Liver (tissue), 9 donors: Measurements from ENCODE around the gene IL1RN. TPM values are rescaled to one million over a fixed set of nuclear protein-coding genes. Genes with fewer than 3 reads are reported as not detected.
A peak's percentile ranks its signal among the peaks of the same experiment; 100 is the strongest.

ENCODE experiments used
- DNase-seq: peaks from one replicate; pipeline ENCODE4 v3.0.0-alpha.2; 2017; ENCODE audit warnings: low spot score
- H3K27ac ChIP-seq, 2 donors: one replicate each; pipeline ENCODE4 v1.7.0; 2013; ENCODE audit warnings: inconsistent platforms in 2 of 2, low read length in 2 of 2, control low read depth in 1 of 2, low read depth in 1 of 2, mild to moderate bottlenecking in 1 of 2
- H3K27me3 ChIP-seq, 4 donors: one replicate each; pipeline versions ENCODE4 v1.6.1 to v1.7.0; 2013; ENCODE audit warnings: low read length in 3 of 4, inconsistent platforms in 1 of 4, mild to moderate bottlenecking in 1 of 4, moderate library complexity in 1 of 4; ENCODE audit not compliant: control insufficient read depth in 4 of 4, insufficient read depth in 4 of 4
- H3K36me3 ChIP-seq, 4 donors: one replicate each; pipeline versions ENCODE4 v1.6.1 to v1.7.0; 2013; ENCODE audit warnings: low read length in 3 of 4, mild to moderate bottlenecking in 3 of 4, low read depth in 1 of 4, moderate library complexity in 1 of 4; ENCODE audit not compliant: control insufficient read depth in 4 of 4, insufficient read depth in 3 of 4
- H3K4me1 ChIP-seq, 4 donors: one replicate each; pipeline versions ENCODE4 v1.6.1 to v1.7.0; 2013; ENCODE audit warnings: low read length in 3 of 4, mild to moderate bottlenecking in 3 of 4, moderate library complexity in 1 of 4; ENCODE audit not compliant: control insufficient read depth in 4 of 4, insufficient read depth in 4 of 4
- H3K4me3 ChIP-seq, 3 donors: one replicate each; pipeline versions ENCODE4 v1.6.1 to v1.7.0; 2013; ENCODE audit warnings: low read length in 3 of 3, control low read depth in 1 of 3, low read depth in 1 of 3, mild to moderate bottlenecking in 1 of 3
- H3K9ac ChIP-seq, 2 donors: one replicate each; pipeline ENCODE4 v1.7.0; 2013; ENCODE audit warnings: low read length in 2 of 2, mild to moderate bottlenecking in 2 of 2, moderate library complexity in 2 of 2, control low read depth in 1 of 2, low read depth in 1 of 2
- H3K9me3 ChIP-seq, 4 donors: one replicate each; pipeline versions ENCODE4 v1.6.1 to v1.7.0; 2013; ENCODE audit warnings: low read length in 3 of 4; ENCODE audit not compliant: control insufficient read depth in 4 of 4
- GABPA ChIP-seq, 2 donors: IDR thresholded peaks in 1 of 2; conservative IDR thresholded peaks in 1 of 2; 2 replicates each; pipeline ENCODE4 v1.6.1; 2016; ENCODE audit warnings: antibody characterized with exemption in 2 of 2, mild to moderate bottlenecking in 1 of 2, moderate library complexity in 1 of 2
- MAX ChIP-seq: IDR thresholded peaks from 2 replicates; pipeline ENCODE4 v1.6.1; 2016; ENCODE audit warnings: antibody characterized with exemption
- RAD21 ChIP-seq, 2 donors: IDR thresholded peaks; 2 replicates each; pipeline ENCODE4 v1.6.1; 2016; ENCODE audit warnings: antibody characterized with exemption in 2 of 2, mild to moderate bottlenecking in 2 of 2
- REST ChIP-seq: IDR thresholded peaks from 2 replicates; pipeline ENCODE4 v1.6.1; 2016; ENCODE audit warnings: antibody characterized with exemption, mild to moderate bottlenecking
- SP1 ChIP-seq: IDR thresholded peaks from 2 replicates; pipeline ENCODE4 v1.6.1; 2018; ENCODE audit warnings: antibody characterized with exemption, mild to moderate bottlenecking
- YY1 ChIP-seq: IDR thresholded peaks from 2 replicates; pipeline ENCODE4 v1.6.1; 2016; ENCODE audit warnings: antibody characterized with exemption, mild to moderate bottlenecking
- WGBS: extraction: QIAGEN DNeasy Blood & Tissue Kit; methylation state at CpG from one replicate; pipeline ENCODE4 v1.1.7; 2013; 5-methylcytosine and 5-hydroxymethylcytosine counted together
- polyA plus RNA-seq, 2 donors: library from polyadenylated mRNA; stranded (reverse) in 1 of 2; unstranded in 1 of 2; fragments of 200-250 nt in 1 of 2; fragments of >200 nt in 1 of 2; fragmentation: Nextera tagmentation in 1 of 2; extraction: Ambion mirVana in 1 of 2; gene quantifications; one replicate each; pipeline versions ENCODE4 v1.2.1 to v1.2.3, GENCODE V29; 2013 to 2015
- total RNA-seq, 2 donors: library from RNA; depleted of rRNA; stranded (reverse); fragments of >200 nt; gene quantifications; one replicate each; pipeline ENCODE4 v1.2.3, GENCODE V29; 2014
- TF ChIP-seq, protein P1 (sequence below): fragments of 150-350 bp; IDR thresholded peaks from 2 replicates; pipeline ENCODE4 v1.5.1; 2017; ENCODE audit warnings: improper control_type of control experiment, low read depth, low read length; ENCODE audit not compliant: missing input control
- donor health status: healthy.
- donor health status: healthy.
- donor health status: healthy.
- donor health status: healthy.
- donor health status: healthy.

IL1RN gene
- total and polyA plus RNA-seq, 4 donors, result 3.9 to 121 (median 25.8) TPM

DNA sequence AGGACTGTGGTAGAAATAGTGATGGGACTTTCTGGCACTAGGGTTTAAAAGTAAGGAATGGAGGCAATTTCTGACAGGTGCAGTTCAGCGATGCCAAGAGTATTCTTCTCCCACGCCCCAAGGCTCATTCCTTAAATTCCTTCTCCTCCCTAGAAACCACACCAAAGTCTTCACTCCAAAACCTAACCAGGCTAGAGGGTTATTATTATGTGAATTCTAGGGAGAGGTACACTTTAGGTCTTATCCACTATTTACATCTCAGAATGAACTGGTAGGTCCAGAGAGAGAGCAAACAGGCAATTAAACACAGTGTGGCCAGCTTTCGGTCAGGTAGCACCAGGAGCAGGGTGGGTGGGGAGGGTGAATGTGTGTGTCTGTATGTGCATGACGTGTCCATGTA is 48.3 kb upstream of the IL1RN start:
- no peak for DNase-seq
- Histone ChIP-seq H3K27ac (peak overlapping the region in 1 of 2 donors; percentile 32), H3K4me3 (no peak overlapping the region), H3K4me1 (peaks cover 2 to 20% (median 9%) of the 10 kb centered on the region in 4 donors), H3K36me3 (no peaks in the 10 kb centered on the region), H3K9me3 (no peaks in the 10 kb centered on the region), H3K27me3 (no peaks in the 10 kb centered on the region), H3K9ac (no peak overlapping the region)
- no peak for TF ChIP-seq GABPA (IDR thresholded peaks at IDR 0.05 in 1 of 2, conservative IDR thresholded peaks at IDR 0.05 in 1 of 2)
- 87% methylated on average over 4 of the region's 4 CpGs for WGBS

- peak; percentile 54 for DNase-seq
- Histone ChIP-seq H3K36me3 (no peaks in the 10 kb centered on the region), H3K27me3 (no peaks in the 10 kb centered on the region), H3K4me3 (no peak overlapping the region), H3K27ac (no peak overlapping the region), H3K9me3 (no peaks in the 10 kb centered on the region), H3K9ac (no peak overlapping the region), H3K4me1 (peaks cover 2 to 20% (median 9%) of the 10 kb centered on the region in 4 donors)
- TF ChIP-seq YY1 (peak; percentile 44), REST (no peak), RAD21 (IDR thresholded peaks at IDR 0.05) (peak; percentile 89 to 90)
- TF ChIP-seq, protein P1, sequence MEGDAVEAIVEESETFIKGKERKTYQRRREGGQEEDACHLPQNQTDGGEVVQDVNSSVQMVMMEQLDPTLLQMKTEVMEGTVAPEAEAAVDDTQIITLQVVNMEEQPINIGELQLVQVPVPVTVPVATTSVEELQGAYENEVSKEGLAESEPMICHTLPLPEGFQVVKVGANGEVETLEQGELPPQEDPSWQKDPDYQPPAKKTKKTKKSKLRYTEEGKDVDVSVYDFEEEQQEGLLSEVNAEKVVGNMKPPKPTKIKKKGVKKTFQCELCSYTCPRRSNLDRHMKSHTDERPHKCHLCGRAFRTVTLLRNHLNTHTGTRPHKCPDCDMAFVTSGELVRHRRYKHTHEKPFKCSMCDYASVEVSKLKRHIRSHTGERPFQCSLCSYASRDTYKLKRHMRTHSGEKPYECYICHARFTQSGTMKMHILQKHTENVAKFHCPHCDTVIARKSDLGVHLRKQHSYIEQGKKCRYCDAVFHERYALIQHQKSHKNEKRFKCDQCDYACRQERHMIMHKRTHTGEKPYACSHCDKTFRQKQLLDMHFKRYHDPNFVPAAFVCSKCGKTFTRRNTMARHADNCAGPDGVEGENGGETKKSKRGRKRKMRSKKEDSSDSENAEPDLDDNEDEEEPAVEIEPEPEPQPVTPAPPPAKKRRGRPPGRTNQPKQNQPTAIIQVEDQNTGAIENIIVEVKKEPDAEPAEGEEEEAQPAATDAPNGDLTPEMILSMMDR, result peak; percentile 83
- WGBS, result 43% methylated on average over 9 of the region's 9 CpGs
Measured at GRCh38 chr2:113080134-113080533, 47.3 kb upstream of the IL1RN start.

GRCh38 chr2:113081488-113082210 is 45.7 kb upstream of the IL1RN start:
- Histone ChIP-seq H3K4me3 (no peak overlapping the region), H3K27ac (no peak overlapping the region), H3K9ac (no peak overlapping the region), H3K4me1 (peaks cover 2 to 20% (median 9%) of the 10 kb centered on the region in 4 donors), H3K9me3 (no peaks in the 10 kb centered on the region), H3K27me3 (no peaks in the 10 kb centered on the region), H3K36me3 (no peaks in the 10 kb centered on the region)
- DNase-seq, result no peak
- TF ChIP-seq, protein P1, result no peak
- TF ChIP-seq GABPA (IDR thresholded peaks at IDR 0.05 in 1 of 2, conservative IDR thresholded peaks at IDR 0.05 in 1 of 2), result no peak
- no peak for TF ChIP-seq MAX
- no peak for TF ChIP-seq SP1
- 90% methylated on average over 2 of the region's 2 CpGs for WGBS
